ENCODE results near the gene MS4A7. TPM values are rescaled to one million over a fixed set of nuclear protein-coding genes. Genes with fewer than 3 reads are reported as not detected.
A peak's percentile ranks its signal among the peaks of the same experiment; 100 is the strongest.

The MS4A7 gene
- total RNA-seq, 1 donor from 2014 or later: 14.9 TPM

- DNase-seq (ENCODE audit: low spot score): no peak
These were observed 7.5 kb upstream of the MS4A7 start for GRCh38 chr11:60370811-60371298.

GRCh38 chr11:60371386-60371785 is 6.9 kb upstream of the MS4A7 start:
- no peak for DNase-seq (ENCODE audit: low spot score)

- DNase-seq (ENCODE audit: low spot score): no peak
These were observed 6.5 kb upstream of the MS4A7 start for GRCh38 chr11:60371854-60372253.

- DNase-seq (ENCODE audit: low spot score): no peak
These were observed 5.6 kb upstream of the MS4A7 start for GRCh38 chr11:60372767-60373166.

- DNase-seq (ENCODE audit: low spot score): no peak
These were observed 3.0 kb upstream of the MS4A7 start for GRCh38 chr11:60375316-60375715.

GRCh38 chr11:60376601-60377000 is 1.7 kb upstream of the MS4A7 start:
- no peak for DNase-seq (ENCODE audit: low spot score)

GRCh38 chr11:60377401-60378136 is 763 bp upstream of the MS4A7 start:
- peak; percentile 58 for DNase-seq (ENCODE audit: low spot score)

GRCh38 chr11:60389279-60389910 is 11.1 kb downstream of the MS4A7 start:
- peak; percentile 22 for DNase-seq (ENCODE audit: low spot score)

GRCh38 chr11:60390419-60390818 is 12.1 kb downstream of the MS4A7 start:
- DNase-seq (ENCODE audit: low spot score): no peak

- no peak for DNase-seq (ENCODE audit: low spot score)
These were observed 14.0 kb downstream of the MS4A7 start for GRCh38 chr11:60392361-60392760.

GRCh38 chr11:60393016-60393415 is 14.7 kb downstream of the MS4A7 start:
- DNase-seq (ENCODE audit: low spot score): no peak

- DNase-seq (ENCODE audit: low spot score): no peak
These were observed 16.5 kb downstream of the MS4A7 start for GRCh38 chr11:60394666-60395380.

GRCh38 chr11:60396382-60396781 is 18.1 kb downstream of the MS4A7 start, which contains the start of gene MS4A14:
Gene MS4A14 (plus strand): TSS chr11:60396459. CDS start chr11:60396579, 120 bp downstream.
- DNase-seq (ENCODE audit: low spot score): no peak

- DNase-seq (ENCODE audit: low spot score): peak; percentile 5
These were observed 18.5 kb downstream of the MS4A7 start for GRCh38 chr11:60396799-60397198.

- no peak for DNase-seq (ENCODE audit: low spot score)
These were observed 41.7 kb downstream of the MS4A7 start for GRCh38 chr11:60420015-60420414.

GRCh38 chr11:60422609-60423008 is 44.3 kb downstream of the MS4A7 start:
- no peak for DNase-seq (ENCODE audit: low spot score)

GRCh38 chr11:60428517-60428916 is 50.2 kb downstream of the MS4A7 start:
- DNase-seq (ENCODE audit: low spot score): no peak

GRCh38 chr11:60429272-60429671 is 50.9 kb downstream of the MS4A7 start, which contains the start of gene MS4A5:
Gene MS4A5 (plus strand): TSS chr11:60429572. CDS start chr11:60429675, 103 bp downstream.
- DNase-seq (ENCODE audit: low spot score): no peak

GRCh38 chr11:60431251-60431650 is 52.9 kb downstream of the MS4A7 start:
- DNase-seq (ENCODE audit: low spot score): no peak

GRCh38 chr11:60433401-60433800 is 55.1 kb downstream of the MS4A7 start:
- DNase-seq (ENCODE audit: low spot score): no peak
